H9 (cell line): ENCODE measurements around the gene KIF2C. TPM values are rescaled to one million over a fixed set of nuclear protein-coding genes. Genes with fewer than 3 reads are reported as not detected.

Experiments
- DNase-seq: peaks from one replicate; pipeline ENCODE4 v3.0.0-alpha.2; 2017
- H2AFZ ChIP-seq: one replicate; pipeline ENCODE4 v1.6.1; 2013; ENCODE audit warnings: mild to moderate bottlenecking, low read length, control low read depth, moderate library complexity
- H2AK5ac ChIP-seq: 2 replicates; pipeline ENCODE4 v1.6.1; 2013; ENCODE audit warnings: low read length, control low read depth, mixed read lengths; ENCODE audit not compliant: insufficient read length
- H2BK120ac ChIP-seq: one replicate; pipeline ENCODE4 v1.6.1; 2013; ENCODE audit warnings: low read depth, mild to moderate bottlenecking, low read length, control low read depth, inconsistent platforms; ENCODE audit not compliant: poor library complexity, severe bottlenecking
- H2BK12ac ChIP-seq: 2 replicates; pipeline ENCODE4 v1.6.1; 2013; ENCODE audit warnings: low read length, control low read depth, mixed read lengths, low read depth; ENCODE audit not compliant: insufficient read length
- H2BK15ac ChIP-seq: 2 replicates; pipeline ENCODE4 v1.6.1; 2013; ENCODE audit warnings: low read depth, low read length, control low read depth
- H2BK20ac ChIP-seq: one replicate; pipeline ENCODE4 v1.6.1; 2013; ENCODE audit warnings: low read depth, mild to moderate bottlenecking, low read length, control low read depth, inconsistent platforms; ENCODE audit not compliant: poor library complexity, severe bottlenecking
- H2BK5ac ChIP-seq: 2 replicates; pipeline ENCODE4 v1.6.1; 2013; ENCODE audit warnings: low read length, control low read depth, mixed read lengths; ENCODE audit not compliant: insufficient read length
- H3K14ac ChIP-seq: 2 replicates; pipeline ENCODE4 v1.6.1; 2013; ENCODE audit warnings: low read length, control low read depth; ENCODE audit not compliant: insufficient read depth
- H3K18ac ChIP-seq: 2 replicates; pipeline ENCODE4 v1.6.1; 2013; ENCODE audit warnings: low read depth, mild to moderate bottlenecking, mixed read lengths, low read length, control low read depth; ENCODE audit not compliant: insufficient read length
- H3K23ac ChIP-seq: 2 replicates; pipeline ENCODE4 v1.6.1; 2013; ENCODE audit warnings: low read length, control low read depth, mixed read lengths, low read depth; ENCODE audit not compliant: insufficient read length
- H3K23me2 ChIP-seq: 2 replicates; pipeline ENCODE4 v1.6.1; 2013; ENCODE audit warnings: low read depth, mild to moderate bottlenecking, mixed read lengths, low read length, control low read depth; ENCODE audit not compliant: insufficient read length, poor library complexity, severe bottlenecking
- H3K27ac ChIP-seq: 2 replicates; pipeline ENCODE4 v1.5.1; 2013; ENCODE audit warnings: low read length, control low read depth, mixed read lengths, low read depth; ENCODE audit not compliant: insufficient read length
- H3K27me3 ChIP-seq: 2 replicates; pipeline ENCODE4 v1.6.1; 2013; ENCODE audit warnings: low read length, control low read depth, inconsistent platforms; ENCODE audit not compliant: insufficient read depth
- H3K4ac ChIP-seq: 2 replicates; pipeline ENCODE4 v1.6.1; 2013; ENCODE audit warnings: low read depth, mild to moderate bottlenecking, control low read depth, inconsistent platforms, low read length, moderate library complexity
- H3K4me1 ChIP-seq: 2 replicates; pipeline ENCODE4 v1.6.1; 2013; ENCODE audit warnings: low read length, control low read depth, inconsistent platforms; ENCODE audit not compliant: insufficient read depth
- H3K4me2 ChIP-seq: 2 replicates; pipeline ENCODE4 v1.6.1; 2013; ENCODE audit warnings: low read length, control low read depth, mixed read lengths; ENCODE audit not compliant: insufficient read length, insufficient read depth
- H3K56ac ChIP-seq: 2 replicates; pipeline ENCODE4 v1.6.1; 2013; ENCODE audit warnings: low read depth, mild to moderate bottlenecking, mixed read lengths, low read length, control low read depth; ENCODE audit not compliant: insufficient read length
- H3K79me1 ChIP-seq: 2 replicates; pipeline ENCODE4 v1.6.1; 2013; ENCODE audit warnings: low read depth, mild to moderate bottlenecking, moderate library complexity, low read length, control low read depth, inconsistent platforms; ENCODE audit not compliant: insufficient read depth, poor library complexity, severe bottlenecking
- H3K79me2 ChIP-seq: 2 replicates; pipeline ENCODE4 v1.6.1; 2013; ENCODE audit warnings: low read length, control low read depth, inconsistent platforms; ENCODE audit not compliant: insufficient read depth
- H3K9ac ChIP-seq: 2 replicates; pipeline ENCODE4 v1.6.1; 2013; ENCODE audit warnings: low read length, control low read depth, mixed read lengths; ENCODE audit not compliant: insufficient read length; ENCODE audit errors: extremely low read depth
- H3K9me3 ChIP-seq: one replicate; pipeline ENCODE4 v1.6.1; 2013; ENCODE audit warnings: low read depth, low read length, inconsistent platforms; ENCODE audit not compliant: control insufficient read depth
- H3T11ph ChIP-seq: one replicate; pipeline ENCODE4 v1.6.1; 2013; ENCODE audit warnings: mild to moderate bottlenecking, low read length, control low read depth, inconsistent platforms
- H4K20me1 ChIP-seq: one replicate; pipeline ENCODE4 v1.6.1; 2013; ENCODE audit not compliant: control insufficient read depth, insufficient read length, insufficient read depth
- H4K5ac ChIP-seq: 2 replicates; pipeline ENCODE4 v1.6.1; 2013; ENCODE audit warnings: low read depth, mild to moderate bottlenecking, mixed read lengths, low read length, control low read depth; ENCODE audit not compliant: insufficient read length
- H4K8ac ChIP-seq: replicated peaks from 2 replicates; pipeline ENCODE4 v1.6.1; 2013; ENCODE audit warnings: low read length, control low read depth, mixed read lengths, low read depth; ENCODE audit not compliant: insufficient read length
- H4K91ac ChIP-seq: 2 replicates; pipeline ENCODE4 v1.6.1; 2013; ENCODE audit warnings: low read depth, mild to moderate bottlenecking, moderate library complexity, mixed read lengths, low read length, control low read depth; ENCODE audit not compliant: insufficient read length
- H3K27ac Mint-ChIP-seq, 3 experiments: 2 replicates in 2 of 3; 3 replicates in 1 of 3; pipeline ENCODE4 v1.8.0; 2020 to 2021; ENCODE audit warnings: mixed read lengths in 3 of 3, mild to moderate bottlenecking in 1 of 3, moderate library complexity in 1 of 3
- H3K27me3 Mint-ChIP-seq: 2 replicates; pipeline ENCODE4 v1.8.0; 2021; ENCODE audit warnings: low read depth, mild to moderate bottlenecking, moderate library complexity, mixed read lengths
- H3K36me3 Mint-ChIP-seq, 3 experiments: 2 replicates in 2 of 3; 3 replicates in 1 of 3; pipeline ENCODE4 v1.8.0; 2020 to 2021; ENCODE audit warnings: low read depth in 3 of 3, mixed read lengths in 3 of 3; ENCODE audit not compliant: insufficient read depth in 1 of 3
- H3K4me1 Mint-ChIP-seq, 2 experiments: 2 replicates each; pipeline ENCODE4 v1.8.0; 2020; ENCODE audit warnings: mixed read lengths in 2 of 2
- H3K4me3 Mint-ChIP-seq, 2 experiments: 2 replicates in 1 of 2; 3 replicates in 1 of 2; pipeline ENCODE4 v1.8.0; 2020 to 2021; ENCODE audit warnings: mild to moderate bottlenecking in 2 of 2, mixed read lengths in 2 of 2, moderate library complexity in 1 of 2
- H3K9me3 Mint-ChIP-seq, 2 experiments: 2 replicates in 1 of 2; 3 replicates in 1 of 2; pipeline ENCODE4 v1.8.0; 2020; ENCODE audit warnings: mild to moderate bottlenecking in 2 of 2, mixed read lengths in 2 of 2, moderate library complexity in 1 of 2
- WGBS: extraction: QIAGEN DNeasy Blood & Tissue Kit; methylation state at CpG from one replicate; pipeline ENCODE4 v1.1.7; 2013; ENCODE audit warnings: missing lambda C conversion rate, low lambda C conversion rate, mixed read lengths; ENCODE audit not compliant: insufficient read length; ENCODE audit errors: extremely low coverage; 5-methylcytosine and 5-hydroxymethylcytosine counted together
- total RNA-seq: library from RNA; stranded (reverse); gene quantifications from 2 replicates; pipeline ENCODE4 v1.2.1, GENCODE V29; 2021
- TF ChIP-seq, protein P1 (sequence below): fragments of 200-600 bp; sonication (generic); conservative IDR thresholded peaks from 3 replicates; pipeline ENCODE4 v1.8.0; 2021; ENCODE audit warnings: antibody characterized with exemption, mild to moderate bottlenecking

The KIF2C gene
- total RNA-seq, 1 experiment from 2014 or later = 73.1 TPM

DNA sequence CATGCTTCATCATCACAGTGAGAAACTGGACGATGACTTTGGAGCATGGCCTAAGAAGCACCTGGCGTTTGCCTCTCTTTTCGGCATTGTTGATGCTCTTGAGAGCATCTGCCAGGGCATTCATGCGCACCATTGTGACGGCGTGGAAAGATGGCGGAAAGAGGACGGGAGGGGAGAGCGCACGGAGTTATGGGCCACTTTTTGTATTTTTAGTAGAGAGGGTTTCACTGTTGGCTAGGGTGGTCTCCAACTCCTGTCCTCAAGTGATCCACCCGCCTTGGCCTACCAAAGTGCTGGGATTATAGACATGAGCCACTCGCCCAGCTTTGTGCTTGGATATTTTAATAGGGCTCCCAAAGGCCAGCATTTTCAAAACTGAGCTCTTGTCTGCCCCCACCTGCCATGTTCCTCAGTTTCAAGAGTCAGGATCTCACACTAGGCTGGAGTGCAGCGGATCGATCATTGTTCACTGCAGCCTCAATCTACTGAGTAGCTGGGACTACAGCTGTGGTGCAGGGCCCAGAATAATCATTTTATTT lies 41.0 kb downstream of the KIF2C start:
- H3K4ac ChIP-seq = no peak overlapping the region
- H4K8ac ChIP-seq = no peak overlapping the region
- no peak overlapping the region for H3K23ac ChIP-seq
- peaks cover 2% of the 10 kb centered on the region for H3K79me1 ChIP-seq
- H3T11ph ChIP-seq = no peak overlapping the region
- H4K91ac ChIP-seq = no peak overlapping the region
- H3K27me3 ChIP-seq = no peaks in the 10 kb centered on the region
- H3K79me2 ChIP-seq = peaks cover 17% of the 10 kb centered on the region; the same call in 1 of the 2 replicates
- no peak overlapping the region for H2AK5ac ChIP-seq
- H3K4me1 ChIP-seq = no peaks in the 10 kb centered on the region
- no peak overlapping the region for H3K27ac ChIP-seq
- no peak overlapping the region for H3K56ac ChIP-seq
- H2BK5ac ChIP-seq = no peak overlapping the region
- Mint-ChIP-seq H3K9me3 (0 out of 5 replicates have a peak, but pooled peaks cover 0 to 4% of the 10 kb centered on the region in 2 experiments), H3K27me3 (peaks cover 9% of the 10 kb centered on the region), H3K4me1 (peaks cover 30 to 36% of the 10 kb centered on the region in 2 experiments), H3K36me3 (peaks cover 33 to 68% (median 51%) of the 10 kb centered on the region in 3 experiments), H3K4me3 (no peak overlapping the region), H3K27ac (peak overlapping the region in 1 of 3 experiments; percentile 87; a peak in 2 of 7 replicates)
- no peak overlapping the region for H3K18ac ChIP-seq
- H4K20me1 ChIP-seq = peaks cover 4% of the 10 kb centered on the region
- H3K9ac ChIP-seq = no peak overlapping the region
- no CpG with 5 or more reads among the region's 14 CpGs for whole genome bisulfite sequencing
- H3K9me3 ChIP-seq = no peaks in the 10 kb centered on the region
- peaks cover 14% of the 10 kb centered on the region for H3K23me2 ChIP-seq
- H2BK12ac ChIP-seq = no peak overlapping the region
- TF ChIP-seq, protein P1, sequence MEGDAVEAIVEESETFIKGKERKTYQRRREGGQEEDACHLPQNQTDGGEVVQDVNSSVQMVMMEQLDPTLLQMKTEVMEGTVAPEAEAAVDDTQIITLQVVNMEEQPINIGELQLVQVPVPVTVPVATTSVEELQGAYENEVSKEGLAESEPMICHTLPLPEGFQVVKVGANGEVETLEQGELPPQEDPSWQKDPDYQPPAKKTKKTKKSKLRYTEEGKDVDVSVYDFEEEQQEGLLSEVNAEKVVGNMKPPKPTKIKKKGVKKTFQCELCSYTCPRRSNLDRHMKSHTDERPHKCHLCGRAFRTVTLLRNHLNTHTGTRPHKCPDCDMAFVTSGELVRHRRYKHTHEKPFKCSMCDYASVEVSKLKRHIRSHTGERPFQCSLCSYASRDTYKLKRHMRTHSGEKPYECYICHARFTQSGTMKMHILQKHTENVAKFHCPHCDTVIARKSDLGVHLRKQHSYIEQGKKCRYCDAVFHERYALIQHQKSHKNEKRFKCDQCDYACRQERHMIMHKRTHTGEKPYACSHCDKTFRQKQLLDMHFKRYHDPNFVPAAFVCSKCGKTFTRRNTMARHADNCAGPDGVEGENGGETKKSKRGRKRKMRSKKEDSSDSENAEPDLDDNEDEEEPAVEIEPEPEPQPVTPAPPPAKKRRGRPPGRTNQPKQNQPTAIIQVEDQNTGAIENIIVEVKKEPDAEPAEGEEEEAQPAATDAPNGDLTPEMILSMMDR = 0 out of 3 replicates have a peak, but pooled peaks have one; percentile 11
- H2BK20ac ChIP-seq = no peak overlapping the region
- no peak overlapping the region for H4K5ac ChIP-seq
- H2BK15ac ChIP-seq = no peak overlapping the region
- H3K4me2 ChIP-seq = no peak overlapping the region
- no peak overlapping the region for H3K14ac ChIP-seq
- H2BK120ac ChIP-seq = no peak overlapping the region
- H2AFZ ChIP-seq = no peak overlapping the region
- no peak for DNase-seq
